Endothelial cell of umbilical vein (primary cell): ENCODE results near the gene ZNF423.

ENCODE experiments used
- CTCF ChIP-seq, 2 donors: IDR thresholded peaks; 1 replicate in 1 of 2; 2 replicates in 1 of 2; pipeline ENCODE4 v1.5.1; 2011; ENCODE audit warnings: low read length in 2 of 2, mild to moderate bottlenecking in 2 of 2, moderate library complexity in 2 of 2, control low read depth in 1 of 2, inconsistent platforms in 1 of 2, low read depth in 1 of 2; ENCODE audit not compliant: insufficient read depth in 1 of 2; ENCODE audit errors: extremely low read depth in 1 of 2
- EZH2 ChIP-seq: IDR thresholded peaks from 2 replicates; pipeline ENCODE4 v1.6.1; 2012; ENCODE audit warnings: borderline replicate concordance, low read depth, mild to moderate bottlenecking, moderate library complexity, low read length, inconsistent platforms; ENCODE audit not compliant: severe bottlenecking
- FOS ChIP-seq: IDR thresholded peaks from 2 replicates; pipeline ENCODE4 v1.6.1; 2011; ENCODE audit warnings: mild to moderate bottlenecking, low read length, moderate library complexity, borderline replicate concordance; ENCODE audit not compliant: insufficient read depth
- JUN ChIP-seq: IDR thresholded peaks from 2 replicates; pipeline ENCODE4 v1.6.1; 2011; ENCODE audit warnings: borderline replicate concordance, low read depth; ENCODE audit not compliant: insufficient read length, insufficient read depth
- MAX ChIP-seq: IDR thresholded peaks from 2 replicates; pipeline ENCODE4 v1.6.1; 2011; ENCODE audit not compliant: insufficient read depth, insufficient read length
- MYC ChIP-seq: IDR thresholded peaks from one replicate; pipeline ENCODE4 v1.6.1; 2011; ENCODE audit warnings: mild to moderate bottlenecking, low read depth, low read length
- POLR2A ChIP-seq: IDR thresholded peaks from 2 replicates; pipeline ENCODE4 v1.6.1; 2012; ENCODE audit warnings: low read depth, mild to moderate bottlenecking, control low read depth, low read length
- POLR2AphosphoS5 ChIP-seq: IDR thresholded peaks from 2 replicates; pipeline ENCODE4 v1.6.1; 2012; ENCODE audit warnings: low read depth, mild to moderate bottlenecking, control low read depth, low read length, moderate library complexity; ENCODE audit not compliant: insufficient read depth

GRCh38 chr16:49786926-49787557, 68.9 kb downstream of the ZNF423 start:
- TF ChIP-seq CTCF (IDR thresholded peaks at IDR 0.05; ENCODE audit: extremely low read depth in 1 of 2, insufficient read depth in 1 of 2, low read depth in 1 of 2, low read length in 2 of 2): no peak
- no peak for TF ChIP-seq POLR2AphosphoS5
- no peak for TF ChIP-seq POLR2A
- TF ChIP-seq EZH2: no peak
- no peak for TF ChIP-seq FOS
- TF ChIP-seq MYC: no peak
- no peak for TF ChIP-seq MAX
- no peak for TF ChIP-seq JUN
